Esophagus squamous epithelium (tissue), 4 donors: Measurements from ENCODE around the gene ERC2.

Experiments used
- CTCF ChIP-seq, 6 experiments: fragments of 450-650 bp in 4 of 6; fragments of 200-600 bp in 2 of 6; sonication (generic) in 2 of 6; IDR thresholded peaks; one replicate each; pipeline ENCODE4 v1.5.1; 2016 to 2019; ENCODE audit warnings: antibody characterized with exemption in 6 of 6, mild to moderate bottlenecking in 4 of 6, moderate library complexity in 4 of 6
- POLR2A ChIP-seq, 4 donors: fragments of 450-650 bp; IDR thresholded peaks; one replicate each; pipeline ENCODE4 v1.6.1; 2017; ENCODE audit warnings: antibody characterized with exemption in 4 of 4, mild to moderate bottlenecking in 4 of 4, moderate library complexity in 3 of 4

GRCh38 chr3:56096999-56097398 lies 371.3 kb downstream of the ERC2 start:
- TF ChIP-seq CTCF (IDR thresholded peaks at IDR 0.05) (no peak), POLR2A (IDR thresholded peaks at IDR 0.05) (no peak)
